22Rv1 (cell line): Measurements from ENCODE around the gene GLIS1.

ENCODE experiments used
- H3K27ac ChIP-seq: fragments of 450-650 bp; 2 replicates; pipeline ENCODE4 v1.5.1; 2017
- CTCF ChIP-seq: fragments of 450-650 bp; IDR thresholded peaks from 2 replicates; pipeline ENCODE4 v1.5.1; 2017; ENCODE audit warnings: mild to moderate bottlenecking
- ZFX ChIP-seq: fragments of 450-650 bp; IDR thresholded peaks from 2 replicates; pipeline ENCODE4 v1.6.1; 2017; ENCODE audit warnings: antibody characterized with exemption, borderline replicate concordance

GLIS1 gene

DNA sequence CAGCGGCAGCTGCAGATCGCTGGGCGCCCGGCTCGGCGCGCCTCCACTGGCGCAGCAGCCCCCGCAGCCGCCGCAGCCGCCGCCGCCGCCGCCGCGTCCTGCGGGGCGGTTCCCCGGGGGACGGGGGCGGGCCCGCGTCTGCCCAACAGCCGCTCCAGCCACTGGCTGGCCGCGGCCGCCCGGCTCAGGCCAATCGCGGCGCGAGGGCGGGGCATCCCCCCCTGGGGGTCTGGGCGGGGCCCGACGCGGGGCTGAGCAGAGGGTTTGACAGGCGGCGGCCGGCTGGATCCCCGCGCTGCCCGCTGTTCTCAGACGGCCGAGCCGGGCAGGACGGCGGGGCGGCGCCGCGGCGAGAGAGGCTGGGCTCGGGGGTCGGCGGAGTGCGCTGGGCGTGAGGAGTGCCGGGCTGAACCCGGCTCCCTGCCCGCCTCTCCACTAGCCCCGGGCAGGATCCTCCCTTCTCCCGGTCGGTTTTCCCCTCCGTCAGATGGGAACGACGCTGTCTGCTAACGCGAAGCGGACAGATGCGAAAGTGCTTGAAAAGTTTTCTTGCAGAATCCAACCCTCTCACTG is at the start of gene GLIS1:
TSS of gene GLIS1 (minus strand) at position 56 of the 573 bp plus-strand sequence. CDS start 1,100 bp downstream, outside the sequence.
- H3K27ac ChIP-seq = no peak within 1 kb of the TSS
- no peak for TF ChIP-seq CTCF

DNA sequence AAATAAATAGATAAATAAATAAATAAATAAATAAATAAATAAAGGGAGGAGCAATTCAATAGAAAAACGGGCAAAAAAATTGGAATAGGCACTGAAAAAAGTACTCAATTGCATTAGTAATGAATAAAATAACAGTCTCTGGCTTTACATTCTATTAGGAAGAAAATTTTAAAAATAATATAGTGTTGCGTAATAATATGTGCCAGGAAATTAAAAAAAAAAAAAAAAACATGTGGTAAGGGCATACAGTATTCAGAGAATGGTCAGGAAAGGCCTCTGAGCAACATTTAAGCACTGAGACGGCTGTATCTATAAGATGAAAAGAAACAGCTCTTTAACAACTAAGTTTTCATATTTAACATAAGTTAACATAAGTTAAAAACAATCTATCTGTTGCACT is 48.7 kb upstream of the GLIS1 start:
- TF ChIP-seq ZFX = no peak
- no peak for TF ChIP-seq CTCF
- H3K27ac ChIP-seq = no peak overlapping the region

- H3K27ac ChIP-seq = no peak overlapping the region
- no peak for TF ChIP-seq CTCF
- no peak for TF ChIP-seq ZFX
Observed at GRCh38 chr1:53783056-53783455, 44.1 kb upstream of the GLIS1 start.

- no peak overlapping the region for H3K27ac ChIP-seq
- TF ChIP-seq CTCF (no peak), ZFX (no peak)
Observed at GRCh38 chr1:53781654-53782053, 42.7 kb upstream of the GLIS1 start.

GRCh38 chr1:53777272-53777671 is 38.3 kb upstream of the GLIS1 start:
- no peak overlapping the region for H3K27ac ChIP-seq
- no peak for TF ChIP-seq CTCF
- TF ChIP-seq ZFX = no peak

DNA sequence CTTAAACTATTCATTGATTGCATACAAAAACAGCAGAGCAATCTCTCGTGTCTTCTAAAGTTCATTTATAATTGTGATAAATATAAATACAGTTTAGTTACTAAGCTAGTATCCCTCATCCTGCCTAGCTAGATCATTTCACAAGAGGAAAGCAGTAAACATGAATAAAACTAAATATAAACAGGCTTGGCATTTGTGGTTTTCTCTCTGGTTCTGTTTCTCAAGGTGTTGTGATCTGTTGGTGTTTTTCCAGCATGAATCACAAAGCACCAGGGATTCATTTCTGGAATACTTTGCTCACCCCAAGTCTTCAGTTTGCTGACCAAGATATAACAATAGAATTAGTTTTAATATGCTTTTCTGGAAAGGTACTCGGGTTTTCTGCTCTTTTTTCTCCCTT is 32.7 kb upstream of the GLIS1 start:
- no peak for TF ChIP-seq ZFX
- TF ChIP-seq CTCF = no peak
- H3K27ac ChIP-seq = no peak overlapping the region

DNA sequence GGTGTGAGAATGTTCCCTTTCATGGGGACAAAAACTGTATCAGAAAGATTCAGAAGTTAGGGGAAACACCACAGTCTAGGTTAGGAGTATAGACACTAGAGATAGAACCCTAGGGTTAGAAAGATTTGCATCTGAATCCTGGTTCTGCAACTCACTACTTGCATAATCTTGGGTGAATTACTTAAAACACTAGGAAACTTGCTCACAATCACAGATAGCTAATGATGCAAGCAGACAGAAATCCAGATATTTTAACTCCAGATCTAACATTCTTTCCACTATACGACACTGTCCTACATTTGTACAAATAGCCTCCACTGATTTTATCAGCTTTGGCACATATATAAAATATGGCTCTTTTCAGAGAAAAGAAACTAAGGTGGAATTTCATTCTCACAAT is 30.8 kb upstream of the GLIS1 start:
- H3K27ac ChIP-seq = no peak overlapping the region
- no peak for TF ChIP-seq ZFX
- no peak for TF ChIP-seq CTCF
